GM08714 (cell line): Measurements from ENCODE around the gene COPS8.

Source experiments
- H3K4me3 ChIP-seq: fragments of 200-500 bp; sonication (Bioruptor generic); 2 replicates; pipeline ENCODE4 v1.5.1; 2014; ENCODE audit warnings: mild to moderate bottlenecking, low read length, inconsistent platforms
- ZNF274 ChIP-seq: IDR thresholded peaks from 2 replicates; pipeline ENCODE4 v1.6.1; 2012; ENCODE audit warnings: mild to moderate bottlenecking, low read depth, low read length

COPS8 gene

GRCh38 chr2:237128026-237128703 is 42.5 kb downstream of the COPS8 start:
- no peak overlapping the region for H3K4me3 ChIP-seq
- no peak for TF ChIP-seq ZNF274

GRCh38 chr2:237128845-237129592 is 43.3 kb downstream of the COPS8 start:
- TF ChIP-seq ZNF274, result no peak
- no peak overlapping the region for H3K4me3 ChIP-seq

- H3K4me3 ChIP-seq, result no peak overlapping the region
- no peak for TF ChIP-seq ZNF274
Observed at GRCh38 chr2:237129625-237130263, 44.1 kb downstream of the COPS8 start.

GRCh38 chr2:237130562-237131421 is 45.1 kb downstream of the COPS8 start:
- no peak for TF ChIP-seq ZNF274
- no peak overlapping the region for H3K4me3 ChIP-seq

GRCh38 chr2:237131749-237132533 is 46.3 kb downstream of the COPS8 start:
- no peak for TF ChIP-seq ZNF274
- no peak overlapping the region for H3K4me3 ChIP-seq

- H3K4me3 ChIP-seq, result no peak overlapping the region
- no peak for TF ChIP-seq ZNF274
Observed at GRCh38 chr2:237132799-237133198, 47.1 kb downstream of the COPS8 start.

- TF ChIP-seq ZNF274, result no peak
- no peak overlapping the region for H3K4me3 ChIP-seq
Observed at GRCh38 chr2:237134321-237135230, 48.9 kb downstream of the COPS8 start.

GRCh38 chr2:237136824-237137223 is 51.1 kb downstream of the COPS8 start:
- no peak for TF ChIP-seq ZNF274
- no peak overlapping the region for H3K4me3 ChIP-seq

- TF ChIP-seq ZNF274, result no peak
- no peak overlapping the region for H3K4me3 ChIP-seq
Observed at GRCh38 chr2:237137626-237138323, 52.1 kb downstream of the COPS8 start.

GRCh38 chr2:237139123-237139675 is 53.5 kb downstream of the COPS8 start:
- no peak for TF ChIP-seq ZNF274
- H3K4me3 ChIP-seq, result no peak overlapping the region

- TF ChIP-seq ZNF274, result no peak
- H3K4me3 ChIP-seq, result no peak overlapping the region
Observed at GRCh38 chr2:237140689-237141285, 55.1 kb downstream of the COPS8 start.
